RPMI8226 (cell line): ENCODE results near the gene NXF1.
"Not testable (repeated sequence)": the region's sequence is repeated elsewhere in the genome, so short reads cannot be mapped to it uniquely, and the experiment has no call there.

Experiments
- DNase-seq: peaks from one replicate; pipeline ENCODE4 v3.0.0-alpha.2; 2015

The NXF1 gene

DNA sequence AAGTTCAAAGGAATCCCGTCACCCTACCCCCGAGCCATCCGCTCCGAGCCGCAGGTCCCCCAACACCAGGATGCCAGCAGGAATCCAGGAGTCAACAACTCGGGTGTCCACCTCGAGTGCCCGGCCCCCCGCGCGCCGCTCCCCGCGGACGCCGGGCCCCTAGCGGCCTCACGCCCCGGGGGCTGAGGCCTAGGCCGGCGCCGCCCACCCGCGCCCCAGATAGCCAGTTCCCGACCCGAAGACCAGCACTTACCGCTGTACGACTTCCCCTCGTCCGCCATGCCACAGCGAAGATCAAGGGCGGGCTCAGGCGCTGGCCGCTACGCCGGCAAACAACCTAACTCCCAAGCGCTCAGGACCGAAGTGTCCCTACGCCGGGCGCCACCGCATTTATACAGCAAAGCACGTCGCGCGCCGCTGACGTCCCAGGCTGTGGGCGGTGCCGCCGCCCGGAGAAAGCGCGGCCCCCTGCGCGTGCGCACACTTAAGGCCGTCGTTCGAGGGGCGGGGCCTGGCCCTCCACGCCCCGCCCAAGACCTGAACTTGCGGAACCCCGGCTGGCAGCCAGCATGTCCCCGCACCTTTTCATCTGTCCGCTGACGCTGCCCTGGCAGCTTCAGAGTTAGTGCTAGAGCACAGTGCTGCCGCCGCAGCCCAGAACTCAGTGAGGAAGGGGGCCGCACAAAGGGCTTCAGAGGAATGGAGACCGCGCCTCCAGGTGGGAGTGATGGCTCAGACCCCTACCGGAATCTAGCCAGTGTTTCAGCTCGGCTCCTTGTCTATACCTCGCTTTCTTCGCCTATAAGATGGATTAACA is at the start of gene NXF1:
TSS of gene NXF1 (minus strand) at position 365 of the 817 bp plus-strand sequence. CDS start at position 281, 84 bp downstream.
- DNase-seq, result peak; percentile 99

DNA sequence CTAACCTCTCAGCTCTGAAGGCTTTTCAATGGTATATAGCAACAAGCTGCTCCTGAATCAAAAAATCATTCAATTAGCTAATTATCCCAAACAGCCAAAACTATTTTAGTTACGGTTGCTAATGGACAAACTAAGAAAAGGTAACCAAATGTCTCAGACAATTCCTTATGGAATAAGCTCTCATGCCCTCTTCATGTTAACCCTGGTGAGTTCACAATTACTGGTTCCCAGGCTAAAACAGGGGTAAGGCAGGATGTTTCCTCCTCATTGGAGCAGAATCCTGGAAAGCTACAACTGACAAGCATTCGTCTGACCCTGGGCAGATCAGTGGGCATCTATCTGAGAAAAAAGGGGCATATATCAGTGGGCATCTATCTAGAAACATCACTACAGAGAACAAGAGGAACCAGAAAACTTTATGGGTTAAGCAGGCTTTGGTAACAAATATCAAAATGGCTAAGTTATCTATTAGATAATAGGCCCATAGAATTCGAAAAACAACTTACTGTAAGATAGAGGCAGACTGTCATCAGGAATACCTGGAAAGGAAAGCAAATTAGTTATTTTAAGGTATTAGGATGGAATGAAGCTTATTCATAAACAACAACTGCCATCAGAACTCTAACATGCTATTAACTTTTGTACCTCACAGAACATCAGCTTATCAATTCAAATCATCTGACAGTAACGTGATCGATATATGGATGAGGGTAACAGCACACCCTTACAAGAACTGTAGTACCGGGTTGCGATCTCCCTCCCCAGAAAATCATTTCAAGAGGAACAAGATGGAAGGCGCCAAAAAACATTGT is 49.0 kb upstream of the NXF1 start:
- DNase-seq, result peak; percentile 32

DNA sequence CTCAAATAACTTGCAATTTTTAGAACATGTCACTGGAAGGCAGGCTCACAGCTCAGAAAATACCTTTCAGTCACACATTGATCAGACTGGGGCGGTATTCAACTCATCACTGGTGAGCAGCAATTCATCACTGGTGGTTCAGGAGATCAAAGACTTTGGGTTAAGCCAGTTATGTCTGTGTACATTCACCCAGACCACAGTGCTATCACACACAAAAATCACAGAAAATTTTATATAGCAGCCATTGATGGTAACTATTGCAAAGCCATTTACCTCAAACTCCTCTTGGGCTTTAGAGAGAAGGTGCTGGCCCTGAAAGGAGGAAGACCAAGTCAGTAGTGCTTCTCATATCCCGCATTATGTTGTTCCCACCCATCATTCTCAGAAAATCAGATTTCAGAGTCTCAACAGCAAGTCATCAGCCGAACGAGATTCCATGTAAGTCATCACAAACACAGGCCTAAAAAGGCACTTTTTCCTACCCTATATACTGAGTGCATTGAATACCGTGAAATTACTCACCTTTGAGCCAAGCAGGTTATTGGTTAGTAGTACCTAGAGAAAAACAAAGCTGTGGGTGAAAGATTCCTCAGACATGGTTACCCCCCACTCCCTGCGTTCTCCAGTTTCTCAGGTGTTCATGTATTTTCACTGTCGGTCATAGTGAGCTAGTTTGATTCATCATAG is 48.2 kb upstream of the NXF1 start:
- DNase-seq, result peak; percentile 9

DNA sequence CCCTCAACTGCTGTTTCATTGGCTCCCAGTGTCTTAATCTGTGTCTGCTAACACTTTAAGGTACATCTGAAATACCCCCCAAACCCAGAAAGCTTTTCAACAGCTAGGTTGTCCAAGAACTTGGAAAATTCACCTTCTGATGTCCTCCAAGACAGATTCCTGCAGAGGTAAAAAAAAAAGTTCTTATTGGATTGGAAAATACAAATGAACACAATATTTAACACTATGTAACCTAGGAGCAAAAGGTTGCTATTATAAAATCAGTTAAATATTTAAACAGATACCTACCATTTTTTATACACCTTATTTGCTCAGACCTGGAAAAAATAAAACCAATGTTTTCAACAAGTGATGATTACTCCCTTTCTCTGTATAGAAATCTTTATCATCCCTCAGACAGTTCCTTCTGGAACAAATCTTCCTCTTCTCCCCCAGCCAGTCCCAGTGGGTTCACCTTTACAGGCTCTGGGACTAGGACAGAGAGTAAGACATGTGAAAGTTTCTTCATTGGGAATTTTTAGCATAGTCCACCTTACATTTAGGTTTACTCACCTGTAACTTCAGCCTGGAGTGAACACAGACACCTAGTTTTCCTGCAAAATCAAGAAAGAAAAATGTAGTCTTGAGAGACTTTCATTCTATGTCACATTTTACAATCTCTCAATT is 47.4 kb upstream of the NXF1 start:
- no peak for DNase-seq

DNA sequence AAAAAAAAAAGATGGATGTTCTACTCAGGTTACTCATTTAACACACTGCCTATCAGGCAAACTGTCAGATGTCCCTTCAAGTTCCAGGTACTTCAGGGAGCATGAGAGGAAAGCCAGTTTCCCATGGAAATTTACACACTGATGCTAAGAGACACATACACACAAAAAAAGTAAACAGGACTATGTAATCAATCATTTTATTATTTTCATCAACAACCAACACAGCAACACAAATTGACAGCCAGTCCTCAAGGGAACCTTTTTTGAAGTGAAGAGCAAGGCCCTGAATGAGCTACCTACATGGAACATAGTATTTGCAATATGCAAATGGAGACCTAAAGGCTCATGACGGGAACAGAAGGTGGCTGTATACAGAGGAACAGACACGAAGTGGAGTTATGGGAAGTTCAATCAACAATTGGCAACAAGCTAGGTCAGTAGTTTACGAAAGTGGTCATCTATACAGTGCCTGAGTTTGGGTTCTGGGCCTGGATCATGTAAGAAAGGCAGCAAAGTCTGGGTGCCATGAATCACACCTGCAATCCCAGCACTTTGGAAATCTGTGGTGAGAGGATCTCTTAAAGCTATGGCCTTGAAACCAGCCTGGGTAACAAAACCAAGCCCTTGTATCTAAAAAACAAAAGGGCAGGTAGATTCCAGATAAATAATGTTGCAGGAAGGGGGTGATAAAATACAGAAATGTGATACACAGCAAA is 46.7 kb upstream of the NXF1 start:
- DNase-seq, result peak; percentile 25

DNA sequence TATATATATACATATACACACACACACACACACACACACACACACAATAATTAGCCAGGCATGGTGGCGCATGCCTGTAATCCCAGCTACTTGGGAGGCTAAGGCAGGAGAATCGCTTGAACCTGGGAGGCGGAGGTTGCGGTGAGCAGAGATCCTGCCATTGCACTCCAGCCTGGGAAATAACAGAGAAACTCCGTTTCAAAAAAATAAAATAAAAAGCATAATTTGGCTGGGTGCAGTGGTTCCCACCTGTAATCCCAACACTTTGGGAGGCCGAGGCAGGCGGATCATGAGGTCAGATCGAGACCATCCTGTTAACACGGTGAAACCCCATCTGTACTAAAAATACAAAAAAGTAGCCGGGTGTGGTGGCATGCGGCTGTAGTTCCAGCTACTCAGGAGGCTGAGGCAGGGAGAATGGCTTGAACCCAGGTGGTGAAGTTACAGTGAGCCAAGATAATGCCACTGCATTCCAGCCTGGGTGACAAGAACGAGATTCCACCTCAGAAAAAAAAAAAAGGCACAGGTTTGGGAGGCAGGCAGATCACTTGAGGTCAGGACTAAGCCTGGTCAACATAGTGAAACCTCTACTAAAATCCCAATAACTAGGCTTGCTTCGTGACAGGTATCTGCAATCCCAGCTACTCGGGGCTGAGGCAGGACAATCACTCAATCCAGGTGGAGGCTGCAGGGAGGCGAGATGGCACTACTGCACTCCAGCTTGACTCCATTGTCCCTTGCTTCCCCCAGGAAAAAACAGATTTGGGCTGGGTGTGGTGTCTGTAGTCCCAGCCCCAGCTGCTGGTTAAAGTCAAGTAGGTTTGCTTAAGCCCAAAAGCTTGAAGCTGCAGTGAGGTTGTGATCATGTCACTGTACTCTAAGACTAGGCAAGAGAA is 45.9 kb upstream of the NXF1 start:
- peak; percentile 61 for DNase-seq

DNA sequence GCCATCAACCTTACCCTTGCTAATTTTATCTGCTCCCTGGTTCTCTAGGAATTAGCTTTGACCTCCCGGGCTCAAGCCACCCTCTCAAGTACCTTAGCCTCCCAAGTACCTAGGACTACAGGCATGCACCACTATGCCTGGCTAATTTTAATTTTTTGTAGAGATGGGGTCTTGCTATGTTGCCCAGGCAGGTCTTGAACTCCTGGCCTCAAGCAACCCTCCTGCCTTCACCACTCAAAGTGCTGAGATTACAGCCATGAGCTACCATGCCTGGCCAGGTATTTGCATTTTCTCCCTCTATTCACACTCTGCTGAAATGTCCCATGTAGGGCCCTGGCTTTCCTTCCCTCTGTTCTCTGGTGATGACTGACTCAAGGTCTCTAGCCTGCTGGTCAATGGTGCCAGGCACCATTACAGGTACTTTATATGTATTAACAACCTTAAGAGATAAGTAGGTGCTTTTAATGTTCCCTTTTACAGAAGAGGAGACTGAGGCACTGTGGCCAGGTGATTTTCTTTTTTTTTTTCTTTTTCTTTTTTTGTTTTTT is 42.6 kb upstream of the NXF1 start:
- DNase-seq, result no peak

DNA sequence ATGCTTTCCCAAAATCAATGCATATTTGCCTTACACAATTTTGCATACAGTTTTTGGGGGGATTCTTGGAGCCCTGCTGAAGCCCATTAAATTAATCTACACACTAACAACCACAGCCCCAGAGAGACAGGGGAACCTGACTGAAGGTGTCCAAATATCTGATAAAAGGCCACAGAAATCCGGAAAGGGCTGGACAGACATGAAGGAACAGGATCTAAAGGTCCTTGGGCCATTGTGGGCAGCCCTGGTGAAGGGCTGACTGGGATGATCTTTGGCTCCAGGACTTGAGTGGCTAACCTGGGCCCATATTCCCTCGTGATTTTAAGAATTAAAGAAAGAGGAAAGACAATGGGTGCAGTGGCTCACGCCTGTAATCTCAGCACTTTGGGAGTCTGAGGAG is 40.9 kb upstream of the NXF1 start:
- DNase-seq, result no peak

DNA sequence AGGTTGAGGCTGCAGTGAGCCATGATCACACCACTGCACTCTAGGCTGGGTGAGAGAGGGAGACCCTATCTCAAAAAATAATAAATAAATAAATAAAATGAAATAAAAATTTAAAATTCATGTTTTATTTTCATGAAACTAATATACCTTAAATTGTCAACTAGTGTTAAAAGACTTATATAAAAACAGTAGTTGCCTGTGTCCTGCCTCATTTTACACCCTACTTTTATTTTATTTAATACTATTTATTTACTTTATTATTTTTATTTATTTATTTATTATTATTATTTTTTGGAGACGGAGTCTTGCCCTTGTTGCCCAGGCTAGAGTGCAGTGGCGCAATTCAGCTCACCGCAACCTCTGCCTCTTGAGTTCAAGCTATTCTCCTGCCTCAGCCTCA is 38.9 kb upstream of the NXF1 start:
- no peak for DNase-seq

DNA sequence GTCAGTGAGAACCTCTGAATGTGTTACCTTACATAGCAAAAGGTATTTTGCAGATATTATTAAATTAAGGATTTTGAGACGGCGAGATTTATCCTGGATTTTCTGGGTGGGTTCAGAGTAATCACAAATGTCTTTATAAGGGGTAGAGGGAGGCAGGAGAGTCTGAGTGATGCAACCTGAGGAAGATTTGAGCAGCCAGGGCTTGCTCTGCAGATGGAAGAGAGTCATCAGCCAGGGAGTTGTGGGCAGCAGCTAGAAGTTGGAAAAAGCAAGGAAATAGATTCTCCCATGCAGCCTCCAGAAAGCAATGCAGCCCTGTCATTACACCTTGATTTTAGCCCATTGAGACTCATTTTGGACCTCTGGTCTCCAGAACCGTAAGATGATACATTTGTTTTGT is 38.2 kb upstream of the NXF1 start:
- no peak for DNase-seq

DNA sequence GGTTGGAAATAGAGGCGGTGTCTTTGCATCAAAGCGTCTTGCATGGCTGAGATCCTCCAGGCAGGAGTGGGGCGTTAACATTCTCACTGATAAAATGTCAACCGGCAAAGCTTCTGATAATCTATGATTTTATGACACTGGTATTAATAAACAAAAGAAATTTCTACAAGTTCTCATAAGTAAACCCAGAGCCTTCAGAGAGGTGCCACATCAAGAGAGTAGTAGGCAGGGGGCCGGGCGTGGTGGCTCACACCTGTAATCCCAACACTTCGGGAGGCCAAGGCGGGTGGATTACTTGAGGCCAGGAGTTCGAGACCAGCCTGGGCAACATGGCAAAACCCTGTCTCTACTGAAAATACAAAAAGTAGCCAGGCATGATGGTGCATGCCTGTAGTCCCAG is 37.7 kb upstream of the NXF1 start:
- not testable (repeated sequence) for DNase-seq

DNA sequence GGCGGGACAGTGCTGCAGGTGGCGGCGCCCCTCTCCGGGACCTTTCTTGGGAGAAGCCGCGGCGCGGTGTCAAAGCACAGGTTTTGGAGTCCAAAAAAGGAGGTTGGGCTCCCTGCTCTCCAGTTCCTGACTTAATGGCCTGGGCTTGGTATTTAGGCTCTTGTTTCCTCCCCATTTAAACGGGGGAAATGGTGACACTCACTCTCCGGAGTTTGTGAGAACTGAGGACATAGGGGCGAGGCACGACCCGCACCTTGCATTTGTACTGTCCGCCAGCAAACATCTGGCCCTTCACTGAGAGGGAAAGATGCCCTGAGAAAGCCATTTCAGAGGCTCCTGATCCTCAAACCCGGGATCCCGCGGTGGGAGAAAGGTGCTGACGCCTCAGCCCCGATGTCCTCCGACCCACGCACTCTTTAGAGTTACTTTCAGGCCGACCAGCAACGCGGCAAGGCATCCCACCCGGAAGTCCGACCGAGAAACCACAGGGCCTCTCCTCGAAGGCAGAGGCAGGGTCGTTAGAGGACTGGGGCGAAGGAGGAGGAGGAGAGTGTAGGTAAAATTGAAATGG is 37.0 kb upstream of the NXF1 start:
- DNase-seq, result peak; percentile 57

DNA sequence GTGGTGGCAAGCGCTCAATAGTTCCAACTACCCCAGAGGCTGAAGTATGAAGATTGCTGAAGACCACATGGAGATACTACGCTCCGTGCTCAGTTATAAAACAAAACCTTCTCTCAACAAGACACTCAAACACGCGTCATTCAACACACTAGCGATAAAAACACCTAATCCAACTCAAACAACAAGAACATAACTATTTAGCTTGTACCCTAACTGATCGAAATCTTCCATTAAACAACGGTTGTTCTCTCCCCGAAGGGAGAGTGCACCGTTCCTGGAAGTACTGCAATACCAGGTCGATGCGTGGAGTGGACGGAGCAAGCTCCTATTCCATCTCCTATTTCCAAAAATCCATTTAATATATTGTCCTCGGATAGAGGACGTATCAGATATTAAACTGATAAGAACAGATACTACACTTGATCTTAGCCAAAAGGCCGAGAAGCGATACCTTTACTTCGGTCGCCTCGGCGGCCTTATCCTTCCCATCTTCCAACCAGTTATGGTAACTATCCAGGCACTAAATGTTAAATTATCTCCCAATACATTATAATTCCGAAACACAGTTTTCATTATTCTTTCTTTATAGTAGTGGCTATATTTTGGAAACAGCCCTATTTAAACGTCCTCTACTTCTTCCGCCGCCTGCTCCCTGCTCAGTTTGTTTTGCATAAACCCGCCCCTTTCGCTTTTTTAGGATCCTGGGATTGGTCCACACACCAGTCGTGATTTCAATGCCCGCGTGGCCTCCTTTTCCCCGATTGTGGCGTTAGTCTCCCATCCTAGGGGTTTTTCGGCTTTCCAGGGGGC is 36.3 kb upstream of the NXF1 start:
- DNase-seq, result peak; percentile 95

DNA sequence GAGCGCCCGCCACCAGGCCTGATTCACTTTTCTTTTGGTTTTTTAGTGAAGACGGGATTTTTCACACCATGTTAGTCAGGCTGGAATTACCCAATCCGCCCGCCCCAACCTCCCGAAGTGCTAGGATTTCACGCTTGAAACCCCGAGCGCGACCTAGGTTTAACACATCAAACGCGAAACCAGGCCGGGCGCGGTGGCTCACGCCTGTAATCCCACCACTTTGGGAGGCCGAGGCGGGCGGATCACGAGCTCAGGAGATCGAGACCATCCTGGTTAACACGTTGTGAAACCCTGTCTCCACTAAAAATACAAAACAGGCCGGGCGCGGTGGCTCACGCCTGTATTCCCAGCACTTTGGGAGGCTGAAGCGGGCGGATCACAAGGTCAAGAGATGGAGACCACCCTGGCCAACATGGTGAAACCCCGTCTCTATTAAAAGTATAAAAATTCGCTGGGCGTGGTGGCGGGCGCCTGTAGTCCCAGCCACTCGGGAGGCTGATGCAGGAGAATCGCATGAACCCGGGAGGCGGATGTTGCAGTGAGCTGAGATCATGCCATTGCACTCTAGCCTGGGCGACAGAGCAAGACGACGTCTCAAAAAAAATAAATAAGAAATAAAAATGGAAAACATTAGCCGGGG is 35.6 kb upstream of the NXF1 start:
- DNase-seq, result peak; percentile 74

DNA sequence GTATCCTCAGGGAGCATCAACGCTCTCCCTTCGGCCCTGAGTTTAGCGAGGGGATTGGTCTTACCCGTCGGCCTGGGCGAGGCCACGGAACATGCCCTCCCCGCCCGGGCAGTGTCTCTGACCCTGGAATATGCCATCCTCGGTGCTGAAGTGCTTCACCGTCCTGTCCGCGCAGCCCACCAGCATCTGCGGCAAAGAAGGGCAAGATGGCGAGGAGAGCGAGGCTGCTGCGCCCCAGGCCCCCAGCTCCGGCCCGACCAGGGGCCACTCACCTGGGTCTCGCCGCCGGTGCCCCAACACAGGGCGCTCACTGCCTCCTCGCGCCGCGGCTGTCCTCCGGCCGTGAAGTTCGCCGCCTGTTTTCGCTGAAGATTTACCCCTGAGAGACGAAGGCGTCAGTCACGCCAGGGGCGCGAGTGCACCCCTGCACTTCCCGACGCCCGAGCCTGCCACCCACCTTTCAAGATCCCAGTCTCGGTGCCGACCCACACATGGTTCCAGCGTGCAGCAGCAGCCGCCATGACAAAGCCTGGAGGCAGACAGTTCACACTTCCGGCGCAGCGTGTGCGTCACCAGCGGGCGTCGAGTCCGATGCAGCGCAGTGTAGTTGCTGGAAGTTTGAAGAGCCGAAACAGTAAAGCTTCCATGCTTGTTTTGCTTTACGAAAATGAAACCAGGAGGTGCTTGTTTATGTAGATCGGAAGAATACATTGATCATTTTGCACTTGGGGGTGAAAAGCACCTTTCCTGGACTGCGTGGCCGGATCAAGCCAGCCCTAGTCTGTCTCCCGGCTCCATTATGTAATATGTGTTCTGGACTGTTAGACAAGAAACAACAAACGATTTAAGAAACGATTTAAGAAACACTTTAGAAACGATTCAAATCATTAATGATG is 34.1 kb upstream of the NXF1 start, which contains the start of gene WDR74:
TSS of gene WDR74 (minus strand) at position 541 of the 896 bp plus-strand sequence. CDS start at position 521, 20 bp downstream.
- DNase-seq, result peak; percentile 98

DNA sequence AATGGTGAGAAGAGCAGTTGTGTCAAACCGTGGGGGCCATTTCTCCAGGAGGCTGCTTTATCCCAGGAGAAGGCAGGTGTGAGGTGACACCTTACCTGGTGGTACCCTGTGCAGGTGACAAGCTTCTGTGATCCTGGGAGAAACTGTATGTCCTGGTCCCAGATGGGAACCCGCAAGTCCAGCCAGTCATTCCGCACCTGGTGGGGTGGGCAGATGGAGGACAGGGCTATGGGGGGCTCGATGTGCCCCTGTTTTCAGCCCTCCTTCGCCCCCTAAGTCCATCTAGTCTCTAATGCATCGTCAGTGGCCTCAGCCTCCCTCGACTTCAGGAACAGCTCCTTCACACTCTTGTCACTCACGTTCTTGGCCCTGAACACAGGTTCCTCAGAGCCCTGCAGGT is 30.1 kb upstream of the NXF1 start:
- no peak for DNase-seq

DNA sequence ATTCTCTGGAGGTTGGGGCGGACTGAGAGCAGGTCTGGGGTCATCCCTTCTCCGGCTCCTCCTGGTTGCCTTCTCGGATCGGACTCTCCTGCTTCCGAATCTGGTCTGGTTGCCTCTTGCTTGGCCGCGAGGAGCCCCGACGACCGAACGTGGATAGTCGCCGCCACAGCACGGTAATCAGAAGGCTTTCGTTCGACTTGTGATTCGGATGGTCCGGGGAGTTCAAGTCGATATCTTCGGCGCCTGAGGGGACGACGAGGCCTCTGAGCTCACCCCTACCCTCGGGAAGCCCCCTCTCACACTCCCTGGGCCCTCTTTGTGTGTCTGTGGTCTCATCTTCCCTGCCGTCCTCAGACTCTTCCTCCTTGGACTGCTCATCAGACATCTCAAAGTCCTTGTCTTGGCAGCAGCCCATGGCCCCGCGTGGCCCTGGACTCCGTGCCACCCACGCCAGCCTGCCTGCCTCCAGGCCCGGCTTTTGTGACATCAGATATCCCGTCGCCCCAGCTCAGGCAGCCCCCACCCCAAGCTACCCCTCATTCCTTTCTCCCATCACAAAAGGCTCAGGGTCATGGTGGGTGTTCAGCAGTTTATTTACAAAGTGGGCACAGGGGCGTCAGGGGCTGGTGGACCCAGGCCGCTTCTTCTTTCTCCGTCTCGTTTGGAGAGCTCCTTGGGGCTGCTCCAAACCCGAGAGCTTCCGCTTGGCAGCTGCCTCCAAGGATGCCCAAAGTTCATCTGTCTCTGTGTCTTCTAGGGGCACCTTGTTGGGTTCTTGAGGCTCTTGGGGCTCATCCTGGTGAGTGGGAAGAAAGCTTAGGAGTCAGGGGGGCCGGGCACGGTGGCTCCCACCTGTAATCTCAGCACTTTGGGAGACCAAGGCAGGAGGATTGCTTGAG is 27.3 kb upstream of the NXF1 start, which contains the start of gene TEX54:
TSS of gene TEX54 (minus strand) at position 506 of the 899 bp plus-strand sequence.
- peak; percentile 22 for DNase-seq
